RWPE2 (cell line): Measurements from ENCODE around the gene SLC25A5.
"Not testable (repeated sequence)": the region's sequence is repeated elsewhere in the genome, so short reads cannot be mapped to it uniquely, and the experiment has no call there.

Experiments
- ATAC-seq: fragments of 200-7000 bp; cut with Tn5 transposase; 3 replicates; pipeline ENCODE4 v1.9.1; 2021; ENCODE audit warnings: low read depth
- DNase-seq: peaks from one replicate; pipeline ENCODE4 v3.0.0-alpha.2; 2020; ENCODE audit warnings: low spot score
- H3K27ac ChIP-seq: fragments of 450-650 bp; 2 replicates; pipeline ENCODE4 v1.5.1; 2017; ENCODE audit warnings: mild to moderate bottlenecking; ENCODE audit not compliant: poor library complexity, severe bottlenecking
- H3K27me3 ChIP-seq: fragments of 250-450 bp; sonication (Bioruptor Pico); 2 replicates; pipeline ENCODE4 v1.5.1; 2021; ENCODE audit warnings: mild to moderate bottlenecking, moderate library complexity; ENCODE audit not compliant: insufficient read depth, poor library complexity, severe bottlenecking
- H3K36me3 ChIP-seq: fragments of 250-450 bp; sonication (Bioruptor Pico); 2 replicates; pipeline ENCODE4 v1.5.1; 2020; ENCODE audit warnings: low read depth, mild to moderate bottlenecking, moderate library complexity
- H3K4me1 ChIP-seq: fragments of 250-450 bp; sonication (Bioruptor Pico); 2 replicates; pipeline ENCODE4 v1.5.1; 2021; ENCODE audit warnings: mild to moderate bottlenecking, moderate library complexity; ENCODE audit not compliant: insufficient read depth, poor library complexity, severe bottlenecking
- H3K4me3 ChIP-seq: fragments of 250-450 bp; sonication (Bioruptor Pico); 2 replicates; pipeline ENCODE4 v1.5.1; 2021; ENCODE audit warnings: mild to moderate bottlenecking, moderate library complexity; ENCODE audit not compliant: severe bottlenecking
- H3K9me3 ChIP-seq: fragments of 250-450 bp; sonication (Bioruptor Pico); 2 replicates; pipeline ENCODE4 v1.5.1; 2021; ENCODE audit warnings: mild to moderate bottlenecking, moderate library complexity; ENCODE audit not compliant: severe bottlenecking
- TF ChIP-seq, protein P1 (sequence below): fragments of 450-650 bp; IDR thresholded peaks from one replicate; pipeline ENCODE4 v1.5.1; 2017; ENCODE audit warnings: mild to moderate bottlenecking, moderate library complexity; ENCODE audit not compliant: poor library complexity, severe bottlenecking

SLC25A5 gene

DNA sequence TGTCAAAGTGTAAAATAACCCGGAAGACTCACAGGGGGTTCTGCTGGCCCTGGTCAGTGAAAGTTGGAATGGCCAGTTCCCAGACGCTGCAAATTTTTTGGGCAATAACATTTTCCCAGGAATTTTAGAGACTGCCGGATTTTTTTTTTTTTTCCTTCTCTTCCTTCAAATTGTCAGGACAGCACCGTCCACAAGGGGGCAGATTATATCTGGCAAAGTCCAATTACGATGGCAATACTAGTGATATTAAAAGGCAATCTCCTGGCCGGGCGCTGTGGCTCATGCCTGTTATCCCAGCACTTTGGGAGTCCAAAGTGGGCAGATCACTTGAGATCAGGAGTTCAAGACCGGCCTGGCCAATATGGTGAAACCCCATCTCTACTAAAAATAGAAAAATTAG lies 20.5 kb downstream of the SLC25A5 start:
- ATAC-seq (0 out of 3 replicates have a peak, but pooled peaks have one; percentile 31), DNase-seq (no peak)
- H3K36me3 ChIP-seq = no peaks in the 10 kb centered on the region
- peaks cover 5% of the 10 kb centered on the region for H3K4me1 ChIP-seq
- H3K4me3 ChIP-seq = no peak overlapping the region
- H3K27ac ChIP-seq = no peak overlapping the region
- TF ChIP-seq, protein P1, sequence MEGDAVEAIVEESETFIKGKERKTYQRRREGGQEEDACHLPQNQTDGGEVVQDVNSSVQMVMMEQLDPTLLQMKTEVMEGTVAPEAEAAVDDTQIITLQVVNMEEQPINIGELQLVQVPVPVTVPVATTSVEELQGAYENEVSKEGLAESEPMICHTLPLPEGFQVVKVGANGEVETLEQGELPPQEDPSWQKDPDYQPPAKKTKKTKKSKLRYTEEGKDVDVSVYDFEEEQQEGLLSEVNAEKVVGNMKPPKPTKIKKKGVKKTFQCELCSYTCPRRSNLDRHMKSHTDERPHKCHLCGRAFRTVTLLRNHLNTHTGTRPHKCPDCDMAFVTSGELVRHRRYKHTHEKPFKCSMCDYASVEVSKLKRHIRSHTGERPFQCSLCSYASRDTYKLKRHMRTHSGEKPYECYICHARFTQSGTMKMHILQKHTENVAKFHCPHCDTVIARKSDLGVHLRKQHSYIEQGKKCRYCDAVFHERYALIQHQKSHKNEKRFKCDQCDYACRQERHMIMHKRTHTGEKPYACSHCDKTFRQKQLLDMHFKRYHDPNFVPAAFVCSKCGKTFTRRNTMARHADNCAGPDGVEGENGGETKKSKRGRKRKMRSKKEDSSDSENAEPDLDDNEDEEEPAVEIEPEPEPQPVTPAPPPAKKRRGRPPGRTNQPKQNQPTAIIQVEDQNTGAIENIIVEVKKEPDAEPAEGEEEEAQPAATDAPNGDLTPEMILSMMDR = peak; percentile 63
- H3K27me3 ChIP-seq = no peaks in the 10 kb centered on the region
- no peaks in the 10 kb centered on the region for H3K9me3 ChIP-seq

DNA sequence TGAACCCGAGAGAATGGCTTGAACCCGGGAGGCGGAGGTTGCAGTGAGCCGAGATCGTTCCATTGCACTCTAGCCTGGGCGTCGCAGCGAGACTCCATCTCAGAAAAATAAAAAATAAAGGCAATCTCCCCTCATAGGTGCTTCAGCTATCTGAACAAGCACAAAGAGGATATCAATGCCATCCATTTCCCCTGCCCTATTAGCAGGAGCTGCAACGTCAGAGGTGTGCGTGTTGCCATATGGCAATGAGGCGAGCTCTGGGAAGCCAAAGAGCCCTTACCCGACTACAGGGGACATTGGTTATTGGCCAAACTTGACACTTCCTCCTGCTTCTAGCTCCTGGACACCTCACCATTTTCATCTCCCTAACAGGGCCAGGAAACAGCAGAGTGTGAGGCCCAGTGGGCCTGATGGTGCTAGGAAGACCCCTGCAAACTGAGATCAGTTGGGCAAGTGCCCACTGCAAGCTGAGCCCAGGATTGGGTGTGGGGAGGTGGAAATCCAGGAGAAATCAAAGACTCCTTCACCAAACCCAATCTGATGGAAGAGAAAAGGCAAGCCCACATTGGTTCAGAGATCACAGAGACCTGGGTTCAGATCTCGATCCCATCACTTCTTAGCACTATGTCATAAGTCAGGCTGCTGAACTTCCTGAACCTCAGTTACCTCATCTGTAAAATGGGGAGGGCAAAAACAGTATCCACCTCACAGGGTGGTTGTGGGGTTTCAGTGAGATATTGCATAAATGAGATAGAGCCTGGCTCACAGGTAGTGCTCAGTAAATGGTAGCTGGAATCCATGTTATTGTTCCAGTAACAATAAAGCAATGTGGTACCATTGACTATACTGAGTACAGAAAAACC lies 21.2 kb downstream of the SLC25A5 start:
- TF ChIP-seq, protein P1 = no peak
- Histone ChIP-seq H3K27me3 (no peaks in the 10 kb centered on the region), H3K36me3 (no peaks in the 10 kb centered on the region), H3K4me3 (no peak overlapping the region), H3K27ac (no peak overlapping the region), H3K9me3 (no peaks in the 10 kb centered on the region), H3K4me1 (peaks cover 12% of the 10 kb centered on the region)
- DNase-seq (no peak), ATAC-seq (no peak)

DNA sequence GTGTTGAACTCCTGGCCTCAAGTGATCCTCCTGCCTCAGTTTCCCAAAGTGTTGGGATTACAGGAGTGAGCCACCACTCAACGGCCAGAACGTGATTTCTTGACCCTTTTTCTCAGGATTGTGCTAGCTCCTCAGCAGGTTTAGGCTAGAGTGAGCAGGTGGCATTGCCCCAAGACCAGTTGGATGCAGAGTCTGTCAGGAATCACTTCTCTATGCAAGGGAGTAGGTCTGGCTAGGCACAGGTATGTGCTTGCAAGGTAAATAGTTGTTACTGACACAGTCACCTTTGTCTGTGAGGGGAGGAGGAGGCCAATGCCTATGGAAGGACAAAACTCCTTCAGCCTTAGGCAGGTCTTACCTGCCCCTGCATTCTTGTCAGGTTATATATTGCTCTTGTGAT lies 24.2 kb downstream of the SLC25A5 start:
- no peak for DNase-seq
- H3K36me3 ChIP-seq = no peaks in the 10 kb centered on the region
- no peak overlapping the region for H3K27ac ChIP-seq
- H3K4me3 ChIP-seq = no peak overlapping the region
- no peaks in the 10 kb centered on the region for H3K9me3 ChIP-seq
- peaks cover 17% of the 10 kb centered on the region for H3K4me1 ChIP-seq
- no peak for ATAC-seq
- TF ChIP-seq, protein P1 = no peak
- no peaks in the 10 kb centered on the region for H3K27me3 ChIP-seq

DNA sequence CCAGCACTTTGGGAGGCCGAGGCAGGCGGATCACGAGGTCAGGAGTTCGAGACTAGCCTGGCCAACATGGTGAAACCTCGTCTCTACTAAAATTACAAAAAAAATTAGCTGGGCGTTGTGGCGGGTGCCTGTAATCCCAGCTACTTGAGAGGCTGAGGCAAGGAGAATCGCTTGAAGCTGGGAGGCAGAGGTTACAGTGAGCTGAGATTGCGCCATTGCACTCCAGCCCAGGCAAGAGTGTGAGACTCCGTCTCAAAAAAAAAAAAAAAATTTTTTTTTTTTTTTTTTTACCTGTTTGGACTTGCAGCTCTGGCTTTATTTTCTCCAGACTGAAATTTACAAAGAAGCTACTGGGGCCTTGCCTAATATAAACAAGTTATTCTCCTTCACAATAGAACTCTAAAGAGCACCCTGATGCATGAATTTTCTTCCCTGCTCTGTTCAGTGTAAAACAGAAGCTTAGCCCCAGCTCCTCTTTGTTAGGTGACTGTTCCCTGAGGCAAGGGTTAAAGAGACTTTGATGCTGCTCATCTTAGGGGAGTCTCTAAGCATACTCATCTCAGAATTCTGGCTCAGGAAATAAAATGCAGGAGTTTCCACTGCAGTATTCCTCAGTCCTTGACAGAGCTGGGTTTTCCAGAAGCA lies 25.7 kb downstream of the SLC25A5 start:
- H3K27me3 ChIP-seq, H3K9me3 ChIP-seq, H3K4me3 ChIP-seq, DNase-seq, H3K36me3 ChIP-seq: not testable (repeated sequence)
- peaks cover 17% of the 10 kb centered on the region for H3K4me1 ChIP-seq
- peak; percentile 50 for ATAC-seq
- H3K27ac ChIP-seq = peak overlapping the region; percentile 75

DNA sequence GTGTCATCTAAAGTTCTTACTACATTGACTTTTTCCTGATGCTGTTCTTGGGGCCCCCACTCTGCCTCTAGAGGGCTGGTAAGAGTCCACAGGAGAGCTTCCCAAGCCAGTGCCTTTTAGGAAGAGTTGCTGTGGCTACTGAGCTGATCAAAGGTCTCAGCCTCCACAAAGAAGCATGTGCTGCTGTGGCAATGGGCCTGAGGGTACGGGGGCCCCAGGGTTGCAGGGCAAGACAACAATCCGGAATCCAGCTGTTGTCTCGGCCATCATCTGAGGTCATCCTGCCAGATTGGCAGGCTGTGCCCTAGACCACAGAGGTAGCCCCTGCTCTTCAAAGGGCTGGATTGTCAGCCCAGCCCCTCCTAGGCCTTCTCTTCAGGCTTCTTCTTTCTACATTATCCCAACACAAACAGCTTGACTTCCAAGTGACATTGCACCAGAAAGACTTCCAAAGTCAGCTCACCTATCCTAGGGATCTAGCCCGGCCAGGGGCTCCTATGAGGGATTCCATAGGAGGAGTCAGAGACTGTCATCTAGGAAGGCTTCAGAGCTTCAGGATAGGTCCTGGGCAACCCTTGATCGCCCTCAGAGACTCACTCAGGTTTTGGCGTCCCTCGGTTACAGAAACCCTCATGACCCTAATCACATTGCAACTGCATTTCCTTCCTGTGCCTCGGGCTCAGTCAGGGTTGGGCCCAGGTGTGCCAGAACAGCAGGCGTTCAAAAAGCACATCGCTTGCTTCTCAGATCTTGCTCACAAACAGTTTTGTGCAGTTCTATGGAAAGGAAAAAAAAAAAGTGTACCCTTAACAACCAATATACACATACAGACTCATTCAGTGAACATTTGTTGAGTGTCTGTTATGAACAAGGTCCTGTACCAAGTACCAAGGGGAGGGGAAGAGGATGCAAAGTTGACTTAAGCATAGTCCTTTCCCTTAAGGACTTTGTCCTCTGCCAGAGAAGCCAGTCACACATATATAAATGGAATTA lies 27.8 kb downstream of the SLC25A5 start:
- no peak overlapping the region for H3K4me3 ChIP-seq
- no peaks in the 10 kb centered on the region for H3K36me3 ChIP-seq
- no peak for ATAC-seq
- TF ChIP-seq, protein P1 = no peak
- H3K4me1 ChIP-seq = peaks cover 22% of the 10 kb centered on the region
- H3K27ac ChIP-seq = no peak overlapping the region
- no peaks in the 10 kb centered on the region for H3K9me3 ChIP-seq
- H3K27me3 ChIP-seq = no peaks in the 10 kb centered on the region
- DNase-seq = no peak
